Trophoblast cell (in vitro differentiated cells and primary cell): ENCODE measurements around the gene LRBA.

Source experiments
- DNase-seq, 2 donors: peaks; one replicate each; pipeline ENCODE4 v3.0.0-alpha.2; 2016
- H2AFZ ChIP-seq: 2 replicates; pipeline ENCODE4 v1.6.1; 2013; ENCODE audit warnings: low read length, moderate library complexity, mild to moderate bottlenecking; ENCODE audit not compliant: insufficient read depth, poor library complexity
- H2AK5ac ChIP-seq: 2 replicates; pipeline ENCODE4 v1.6.1; 2013; ENCODE audit warnings: mild to moderate bottlenecking, low read length
- H2BK120ac ChIP-seq: 2 replicates; pipeline ENCODE4 v1.6.1; 2013; ENCODE audit warnings: low read length, mild to moderate bottlenecking, moderate library complexity; ENCODE audit not compliant: insufficient read depth, poor library complexity
- H2BK12ac ChIP-seq: 2 replicates; pipeline ENCODE4 v1.6.1; 2013; ENCODE audit warnings: mild to moderate bottlenecking, low read length, moderate library complexity
- H2BK5ac ChIP-seq: 2 replicates; pipeline ENCODE4 v1.6.1; 2013; ENCODE audit warnings: low read length, low read depth, moderate library complexity, mild to moderate bottlenecking; ENCODE audit not compliant: poor library complexity
- H3K14ac ChIP-seq: 2 replicates; pipeline ENCODE4 v1.6.1; 2013; ENCODE audit warnings: mild to moderate bottlenecking, low read length
- H3K18ac ChIP-seq: 2 replicates; pipeline ENCODE4 v1.6.1; 2013; ENCODE audit warnings: mild to moderate bottlenecking, low read length
- H3K23ac ChIP-seq: 2 replicates; pipeline ENCODE4 v1.6.1; 2013; ENCODE audit warnings: low read length
- H3K27ac ChIP-seq: 2 replicates; pipeline ENCODE4 v1.5.1; 2013; ENCODE audit warnings: low read depth, mild to moderate bottlenecking, inconsistent platforms, low read length, moderate library complexity
- H3K27me3 ChIP-seq: 2 replicates; pipeline ENCODE4 v1.6.1; 2013; ENCODE audit warnings: inconsistent platforms, mild to moderate bottlenecking, low read length, moderate library complexity; ENCODE audit not compliant: insufficient read depth
- H3K36me3 ChIP-seq, 2 experiments: 1 replicate in 1 of 2; 2 replicates in 1 of 2; pipeline ENCODE4 v1.6.1; 2013; ENCODE audit warnings: low read length in 2 of 2, mild to moderate bottlenecking in 2 of 2, moderate library complexity in 1 of 2; ENCODE audit not compliant: insufficient read depth in 2 of 2, control insufficient read depth in 1 of 2
- H3K4ac ChIP-seq: 2 replicates; pipeline ENCODE4 v1.6.1; 2013; ENCODE audit warnings: low read depth, mild to moderate bottlenecking, low read length, moderate library complexity
- H3K4me1 ChIP-seq, 2 experiments: 1 replicate in 1 of 2; 2 replicates in 1 of 2; pipeline ENCODE4 v1.6.1; 2013; ENCODE audit warnings: low read length in 2 of 2, mild to moderate bottlenecking in 2 of 2, moderate library complexity in 1 of 2; ENCODE audit not compliant: insufficient read depth in 2 of 2, control insufficient read depth in 1 of 2
- H3K4me2 ChIP-seq: 2 replicates; pipeline ENCODE4 v1.6.1; 2013; ENCODE audit warnings: inconsistent platforms, mild to moderate bottlenecking, low read length, moderate library complexity
- H3K4me3 ChIP-seq: 2 replicates; pipeline ENCODE4 v1.5.1; 2013; ENCODE audit warnings: mild to moderate bottlenecking, low read depth, low read length, inconsistent platforms
- H3K79me1 ChIP-seq: one replicate; pipeline ENCODE4 v1.6.1; 2013; ENCODE audit warnings: low read length
- H3K79me2 ChIP-seq: 2 replicates; pipeline ENCODE4 v1.6.1; 2013; ENCODE audit warnings: low read length, mild to moderate bottlenecking; ENCODE audit not compliant: control insufficient read depth, insufficient read depth, poor library complexity
- H3K9ac ChIP-seq: 2 replicates; pipeline ENCODE4 v1.6.1; 2013; ENCODE audit warnings: mild to moderate bottlenecking, low read length
- H3K9me3 ChIP-seq: 2 replicates; pipeline ENCODE4 v1.6.1; 2013; ENCODE audit warnings: low read depth, mild to moderate bottlenecking, control low read depth, inconsistent platforms, low read length; ENCODE audit not compliant: insufficient read depth
- H4K12ac ChIP-seq: 2 replicates; pipeline ENCODE4 v1.6.1; 2013; ENCODE audit warnings: low read depth, mild to moderate bottlenecking, low read length, moderate library complexity
- H4K8ac ChIP-seq: 2 replicates; pipeline ENCODE4 v1.6.1; 2013; ENCODE audit warnings: low read depth, mild to moderate bottlenecking, low read length, moderate library complexity
- H4K91ac ChIP-seq: one replicate; pipeline ENCODE4 v1.6.1; 2013; ENCODE audit warnings: low read depth, mild to moderate bottlenecking, low read length, moderate library complexity
- WGBS: extraction: QIAGEN DNeasy Blood & Tissue Kit; methylation state at CpG from one replicate; pipeline ENCODE4 v1.1.7; 2013; ENCODE audit warnings: missing lambda C conversion rate; ENCODE audit not compliant: insufficient read length, insufficient coverage; ENCODE audit errors: extremely low coverage; 5-methylcytosine and 5-hydroxymethylcytosine counted together

Gene LRBA

GRCh38 chr4:150318971-150319370 is 696.1 kb downstream of the LRBA start:
- Histone ChIP-seq H3K79me1 (no peaks in the 10 kb centered on the region), H3K36me3 (no peaks in the 10 kb centered on the region), H4K8ac (no peak overlapping the region), H3K9ac (no peak overlapping the region), H3K9me3 (no peaks in the 10 kb centered on the region), H2BK120ac (no peak overlapping the region), H3K27me3 (no peaks in the 10 kb centered on the region), H3K4me1 (no peaks in the 10 kb centered on the region), H3K18ac (no peak overlapping the region), H2AK5ac (no peak overlapping the region), H3K14ac (no peak overlapping the region), H2BK12ac (no peak overlapping the region), H4K91ac (no peak overlapping the region), H3K4me2 (no peak overlapping the region), H3K4me3 (no peak overlapping the region), H3K23ac (no peak overlapping the region), H2AFZ (no peak overlapping the region), H4K12ac (no peak overlapping the region), H3K4ac (no peak overlapping the region), H3K27ac (no peak overlapping the region), H2BK5ac (no peak overlapping the region), H3K79me2 (no peaks in the 10 kb centered on the region)
- WGBS: no CpG with 5 or more reads among the region's 4 CpGs
- DNase-seq: no peak

GRCh38 chr4:150318527-150318926 is 696.6 kb downstream of the LRBA start:
- H3K36me3 ChIP-seq: no peaks in the 10 kb centered on the region
- no peak overlapping the region for H2BK120ac ChIP-seq
- no peak overlapping the region for H4K91ac ChIP-seq

GRCh38 chr4:150316332-150317205 is 698.5 kb downstream of the LRBA start:
- Histone ChIP-seq H3K9ac (no peak overlapping the region), H3K36me3 (no peaks in the 10 kb centered on the region), H3K4me2 (no peak overlapping the region), H4K91ac (no peak overlapping the region), H3K27ac (no peak overlapping the region), H3K4me1 (no peaks in the 10 kb centered on the region), H3K4ac (no peak overlapping the region), H3K79me1 (no peaks in the 10 kb centered on the region), H2BK12ac (no peak overlapping the region), H3K79me2 (no peaks in the 10 kb centered on the region), H3K14ac (no peak overlapping the region), H2AFZ (no peak overlapping the region), H3K18ac (no peak overlapping the region), H3K9me3 (no peaks in the 10 kb centered on the region), H3K4me3 (no peak overlapping the region), H2BK5ac (no peak overlapping the region), H4K8ac (no peak overlapping the region), H3K27me3 (no peaks in the 10 kb centered on the region), H2AK5ac (no peak overlapping the region), H4K12ac (no peak overlapping the region), H2BK120ac (no peak overlapping the region), H3K23ac (no peak overlapping the region)
- no peak for DNase-seq
- WGBS: no CpG with 5 or more reads among the region's 6 CpGs

More at GRCh38 chr4:150318527-150318926, 696.6 kb downstream of the LRBA start:
- Histone ChIP-seq H4K8ac (no peak overlapping the region), H3K79me2 (no peaks in the 10 kb centered on the region), H3K4me2 (no peak overlapping the region), H3K27me3 (no peaks in the 10 kb centered on the region), H3K9ac (no peak overlapping the region), H3K23ac (no peak overlapping the region), H3K79me1 (no peaks in the 10 kb centered on the region), H3K4me3 (no peak overlapping the region), H4K12ac (no peak overlapping the region), H3K18ac (no peak overlapping the region), H3K4me1 (no peaks in the 10 kb centered on the region), H2AFZ (no peak overlapping the region), H3K14ac (no peak overlapping the region), H3K4ac (no peak overlapping the region), H3K9me3 (no peaks in the 10 kb centered on the region), H2BK12ac (no peak overlapping the region), H3K27ac (no peak overlapping the region), H2AK5ac (no peak overlapping the region), H2BK5ac (no peak overlapping the region)
- no peak for DNase-seq
- no CpG with 5 or more reads among the region's 2 CpGs for WGBS

GRCh38 chr4:150315691-150316090 is 699.4 kb downstream of the LRBA start:
- WGBS: no CpG with 5 or more reads among the region's 2 CpGs
- no peaks in the 10 kb centered on the region for H3K79me1 ChIP-seq
- H2BK120ac ChIP-seq: no peak overlapping the region
- no peak overlapping the region for H3K9ac ChIP-seq
- no peak overlapping the region for H3K23ac ChIP-seq
- no peaks in the 10 kb centered on the region for H3K4me1 ChIP-seq
- no peak overlapping the region for H2AFZ ChIP-seq
- H4K12ac ChIP-seq: no peak overlapping the region
- no peak overlapping the region for H3K4me2 ChIP-seq
- no peaks in the 10 kb centered on the region for H3K27me3 ChIP-seq
- no peak overlapping the region for H4K8ac ChIP-seq
- no peak overlapping the region for H2BK12ac ChIP-seq
- DNase-seq: no peak
- no peak overlapping the region for H3K18ac ChIP-seq
- no peak overlapping the region for H3K14ac ChIP-seq
- no peak overlapping the region for H3K4ac ChIP-seq
- no peak overlapping the region for H3K4me3 ChIP-seq
- H3K79me2 ChIP-seq: no peaks in the 10 kb centered on the region
- H4K91ac ChIP-seq: no peak overlapping the region
- no peak overlapping the region for H2AK5ac ChIP-seq
- H3K9me3 ChIP-seq: no peaks in the 10 kb centered on the region
- H3K27ac ChIP-seq: no peak overlapping the region
- no peak overlapping the region for H2BK5ac ChIP-seq
- no peaks in the 10 kb centered on the region for H3K36me3 ChIP-seq
